ENCODE data around the gene HSPA12B.
A peak's percentile ranks its signal among the peaks of the same experiment; 100 is the strongest.

DNA sequence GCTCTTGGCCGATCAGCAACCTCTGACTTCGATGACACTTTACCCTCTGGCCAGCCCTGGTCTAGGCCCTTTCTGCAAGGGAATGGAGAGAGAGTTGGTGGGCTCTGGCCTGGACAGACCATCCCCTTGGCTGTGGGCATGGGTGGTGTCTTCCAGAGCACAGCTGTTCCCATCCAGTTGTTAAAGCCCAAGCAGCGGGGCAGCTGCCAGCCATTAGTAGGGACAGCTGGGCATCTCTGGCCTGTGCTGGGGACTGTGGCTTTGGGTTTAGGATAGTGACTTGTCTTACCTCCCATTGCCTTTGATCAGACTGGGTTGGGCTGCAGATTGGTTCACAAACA, 66.4 kb downstream of the HSPA12B start:
- TF ChIP-seq CTCF (IDR thresholded peaks at IDR 0.05) (no peak), HOXB5 (CRISPR knock-in tag; IDR thresholded peaks at IDR 0.05) (no peak), POLR2AphosphoS2 (conservative IDR thresholded peaks at IDR 0.05; ENCODE audit: low read length) (no peak), MAX (IDR thresholded peaks at IDR 0.05) (peak; percentile 23; the same call in 1 of the 2 replicates), HDAC2 (IDR thresholded peaks at IDR 0.05) (no peak), HES2 (IDR thresholded peaks at IDR 0.05) (no peak), ESRRA (IDR thresholded peaks at IDR 0.05; ENCODE audit: borderline replicate concordance, low read length) (no peak), CHD2 (IDR thresholded peaks at IDR 0.05; ENCODE audit: low read length, partially characterized antibody) (no peak), SMC3 (IDR thresholded peaks at IDR 0.05) (no peak), EP300 (IDR thresholded peaks at IDR 0.05) (no peak), BHLHE40 (IDR thresholded peaks at IDR 0.05; ENCODE audit: low read depth, low read length) (no peak)
